ENCODE measurements around the gene EXOC3L4. TPM values are rescaled to one million over a fixed set of nuclear protein-coding genes. Genes with fewer than 3 reads are reported as not detected.
A peak's percentile ranks its signal among the peaks of the same experiment; 100 is the strongest.

EXOC3L4 gene
- total and polyA plus RNA-seq, 8 donors, result 1.3 to 82.8 (median 16.2) TPM

DNA sequence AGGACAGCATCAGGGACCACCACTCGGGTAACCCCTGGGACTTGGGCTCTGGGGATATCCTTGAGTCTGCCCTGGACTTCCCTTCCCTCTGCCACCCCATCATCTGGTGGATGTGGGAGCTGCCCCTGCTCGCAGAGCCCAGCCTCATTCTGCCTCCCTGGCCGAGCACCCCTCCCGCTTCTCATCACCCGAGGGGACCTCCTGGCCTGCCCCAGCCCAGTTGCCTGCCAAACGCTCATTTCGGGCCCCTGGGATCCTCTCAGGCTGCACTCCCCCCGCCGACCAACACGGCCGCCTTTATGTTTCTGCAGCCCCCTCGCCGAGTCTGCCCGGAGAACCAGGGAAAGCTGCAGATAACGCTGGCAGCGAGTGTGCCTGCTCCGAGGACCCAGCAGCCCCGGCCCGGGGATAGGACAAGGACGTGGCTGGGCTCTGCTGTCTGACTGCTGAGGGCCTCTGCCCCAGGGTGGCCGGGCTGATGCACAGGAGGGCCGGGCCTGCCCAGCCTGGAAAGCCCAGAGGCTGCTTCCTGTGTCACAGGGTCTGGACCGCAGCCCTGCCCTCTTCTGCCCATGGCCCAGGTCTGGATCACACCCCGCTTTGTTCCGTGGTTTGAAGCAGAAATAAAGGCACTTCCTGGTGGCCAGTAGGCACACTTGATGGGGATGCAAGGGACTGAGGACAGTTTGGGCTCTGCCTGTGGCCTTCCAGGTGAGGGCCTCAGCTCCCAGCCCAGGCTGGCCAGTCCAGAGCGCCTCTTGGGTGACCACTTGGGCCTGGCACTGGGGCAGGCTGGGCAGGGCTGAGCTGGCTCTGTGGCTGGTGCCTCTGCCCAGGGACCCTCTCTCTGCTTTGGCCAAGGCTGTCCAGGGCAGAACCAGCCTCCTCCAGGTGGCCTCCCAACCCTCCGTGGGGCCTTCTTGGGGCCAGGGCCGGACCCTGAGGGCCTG is 4.9 kb upstream of the EXOC3L4 start:
- DNase-seq, result peak in 1 of 2 donors; percentile 3
- Histone ChIP-seq H3K4me1 (peaks cover 26 to 44% (median 33%) of the 10 kb centered on the region in 4 donors), H3K27me3 (peaks cover 3 to 45% (median 11%) of the 10 kb centered on the region in 3 donors), H3K36me3 (no peaks in the 10 kb centered on the region), H3K4me3 (no peak overlapping the region), H3K27ac (no peak overlapping the region), H3K9me3 (no peaks in the 10 kb centered on the region)
- TF ChIP-seq EP300 (IDR thresholded peaks at IDR 0.05), result no peak
- no peak for TF ChIP-seq POLR2AphosphoS5 (IDR thresholded peaks at IDR 0.05)
- TF ChIP-seq, protein P1, sequence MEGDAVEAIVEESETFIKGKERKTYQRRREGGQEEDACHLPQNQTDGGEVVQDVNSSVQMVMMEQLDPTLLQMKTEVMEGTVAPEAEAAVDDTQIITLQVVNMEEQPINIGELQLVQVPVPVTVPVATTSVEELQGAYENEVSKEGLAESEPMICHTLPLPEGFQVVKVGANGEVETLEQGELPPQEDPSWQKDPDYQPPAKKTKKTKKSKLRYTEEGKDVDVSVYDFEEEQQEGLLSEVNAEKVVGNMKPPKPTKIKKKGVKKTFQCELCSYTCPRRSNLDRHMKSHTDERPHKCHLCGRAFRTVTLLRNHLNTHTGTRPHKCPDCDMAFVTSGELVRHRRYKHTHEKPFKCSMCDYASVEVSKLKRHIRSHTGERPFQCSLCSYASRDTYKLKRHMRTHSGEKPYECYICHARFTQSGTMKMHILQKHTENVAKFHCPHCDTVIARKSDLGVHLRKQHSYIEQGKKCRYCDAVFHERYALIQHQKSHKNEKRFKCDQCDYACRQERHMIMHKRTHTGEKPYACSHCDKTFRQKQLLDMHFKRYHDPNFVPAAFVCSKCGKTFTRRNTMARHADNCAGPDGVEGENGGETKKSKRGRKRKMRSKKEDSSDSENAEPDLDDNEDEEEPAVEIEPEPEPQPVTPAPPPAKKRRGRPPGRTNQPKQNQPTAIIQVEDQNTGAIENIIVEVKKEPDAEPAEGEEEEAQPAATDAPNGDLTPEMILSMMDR (IDR thresholded peaks at IDR 0.05), result no peak
- TF ChIP-seq POLR2A (IDR thresholded peaks at IDR 0.05), result no peak
- 81 to 88% (median 85%) methylated on average over 27 to 28 of the region's 28 CpGs for WGBS, 5 donors
- intact Hi-C loops (cut with DNase I; ENCODE audit: low total_unique reads), result no loop called here

- H3K36me3 ChIP-seq, result no peaks in the 10 kb centered on the region
- whole genome bisulfite sequencing, 5 donors, result 57 to 73% (median 66%) methylated on average over 10 to 12 of the region's 12 CpGs
- TF ChIP-seq POLR2AphosphoS5 (IDR thresholded peaks at IDR 0.05) (no peak), EP300 (IDR thresholded peaks at IDR 0.05) (no peak), POLR2A (IDR thresholded peaks at IDR 0.05) (no peak)
- TF ChIP-seq, protein P1 (IDR thresholded peaks at IDR 0.05), result no peak
- intact Hi-C loops (cut with DNase I; ENCODE audit: low total_unique reads), result no loop called here
- peaks cover 0 to 36% (median 2%) of the 10 kb centered on the region in 3 donors for H3K27me3 ChIP-seq
- no peaks in the 10 kb centered on the region for H3K9me3 ChIP-seq
- DNase-seq, result no peak
- H3K4me3 ChIP-seq, result peak overlapping the region in 1 of 4 donors; percentile 56
- H3K27ac ChIP-seq, result peak overlapping the region in 2 of 5 donors; percentile 65 to 78
- peaks cover 35 to 51% (median 42%) of the 10 kb centered on the region in 4 donors for H3K4me1 ChIP-seq
These were observed 4.0 kb upstream of the EXOC3L4 start for GRCh38 chr14:103090481-103091020.

- H3K9me3 ChIP-seq, result no peaks in the 10 kb centered on the region
- no peaks in the 10 kb centered on the region for H3K36me3 ChIP-seq
- peaks cover 0 to 29% (median 0%) of the 10 kb centered on the region in 3 donors for H3K27me3 ChIP-seq
- peak; percentile 75 to 89 for DNase-seq
- intact Hi-C loops (cut with DNase I; ENCODE audit: low total_unique reads), result no loop called here
- peaks cover 38 to 56% (median 45%) of the 10 kb centered on the region in 4 donors for H3K4me1 ChIP-seq
- 5 to 20% (median 7%) methylated on average over 17 to 69 of the region's 69 CpGs for WGBS, 5 donors
- TF ChIP-seq, protein P1 (IDR thresholded peaks at IDR 0.05), result peak in 4 of 7 experiments; percentile 21 to 72 (median 38)
- TF ChIP-seq POLR2A (IDR thresholded peaks at IDR 0.05) (no peak), EP300 (IDR thresholded peaks at IDR 0.05) (no peak), POLR2AphosphoS5 (IDR thresholded peaks at IDR 0.05) (no peak)
- peak overlapping the region; percentile 49 to 56 (median 52) for H3K4me3 ChIP-seq
- peak overlapping the region; percentile 26 to 78 (median 65) for H3K27ac ChIP-seq
These were observed 3.3 kb upstream of the EXOC3L4 start for GRCh38 chr14:103091041-103091882.

GRCh38 chr14:103091883-103092222 is 2.7 kb upstream of the EXOC3L4 start:
- peaks cover 0 to 23% (median 0%) of the 10 kb centered on the region in 3 donors for H3K27me3 ChIP-seq
- DNase-seq, result no peak
- H3K4me3 ChIP-seq, result peak overlapping the region; percentile 49 to 56 (median 52)
- H3K36me3 ChIP-seq, result no peaks in the 10 kb centered on the region
- TF ChIP-seq POLR2A (IDR thresholded peaks at IDR 0.05) (no peak), EP300 (IDR thresholded peaks at IDR 0.05) (no peak), POLR2AphosphoS5 (IDR thresholded peaks at IDR 0.05) (no peak)
- TF ChIP-seq, protein P1 (IDR thresholded peaks at IDR 0.05), result peak in 1 of 7 experiments; percentile 7
- H3K9me3 ChIP-seq, result no peaks in the 10 kb centered on the region
- peak overlapping the region; percentile 26 to 78 (median 65) for H3K27ac ChIP-seq
- WGBS, 5 donors, result 32 to 71% (median 34%) methylated on average over 4 to 9 of the region's 9 CpGs
- intact Hi-C loops (cut with DNase I; ENCODE audit: low total_unique reads), result no loop called here
- H3K4me1 ChIP-seq, result peaks cover 38 to 62% (median 51%) of the 10 kb centered on the region in 4 donors
